HG02623 (cell line): ENCODE measurements around the gene GRAP2.
"Not testable (repeated sequence)": the region's sequence is repeated elsewhere in the genome, so short reads cannot be mapped to it uniquely, and the experiment has no call there.

ENCODE experiments used
- ATAC-seq: cut with Tn5 transposase; IDR thresholded peaks from one replicate; pipeline ENCODE4 v1.9.1; 2021; ENCODE audit warnings: moderate library complexity; ENCODE audit not compliant: unreplicated experiment

Gene GRAP2

DNA sequence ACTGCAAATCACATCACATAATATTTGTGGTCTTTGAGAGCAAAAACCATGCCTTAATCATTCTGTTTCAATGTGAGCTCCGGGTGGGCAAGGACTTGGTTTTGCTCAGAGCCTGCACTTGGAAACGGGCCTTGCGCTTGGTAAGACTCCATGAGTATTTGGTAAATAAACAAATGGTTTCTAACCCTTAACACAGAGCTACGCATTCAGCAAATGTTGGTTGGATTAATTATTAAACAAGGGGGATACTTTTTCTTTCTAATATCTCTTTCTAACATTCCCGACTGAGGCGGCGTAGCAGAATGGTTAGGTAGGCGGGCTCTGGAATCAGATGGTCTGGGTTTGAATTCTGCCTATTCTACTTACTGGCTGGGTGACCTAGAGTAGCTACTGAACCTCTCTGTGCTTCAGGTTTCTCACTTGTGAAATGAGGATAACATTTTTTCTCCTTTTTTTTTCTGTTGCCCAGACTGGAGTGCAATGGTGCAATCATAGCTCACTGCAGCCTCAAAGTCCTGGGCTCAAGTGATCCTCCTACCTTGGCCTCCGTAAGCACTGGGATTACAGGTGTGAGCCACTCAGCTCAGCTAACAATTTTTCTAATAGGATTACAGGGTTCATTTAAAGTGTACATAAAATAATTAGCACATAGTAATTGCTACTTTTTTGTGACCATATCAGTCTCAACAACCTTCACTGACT lies 90.4 kb downstream of the GRAP2 start:
- no peak for ATAC-seq

DNA sequence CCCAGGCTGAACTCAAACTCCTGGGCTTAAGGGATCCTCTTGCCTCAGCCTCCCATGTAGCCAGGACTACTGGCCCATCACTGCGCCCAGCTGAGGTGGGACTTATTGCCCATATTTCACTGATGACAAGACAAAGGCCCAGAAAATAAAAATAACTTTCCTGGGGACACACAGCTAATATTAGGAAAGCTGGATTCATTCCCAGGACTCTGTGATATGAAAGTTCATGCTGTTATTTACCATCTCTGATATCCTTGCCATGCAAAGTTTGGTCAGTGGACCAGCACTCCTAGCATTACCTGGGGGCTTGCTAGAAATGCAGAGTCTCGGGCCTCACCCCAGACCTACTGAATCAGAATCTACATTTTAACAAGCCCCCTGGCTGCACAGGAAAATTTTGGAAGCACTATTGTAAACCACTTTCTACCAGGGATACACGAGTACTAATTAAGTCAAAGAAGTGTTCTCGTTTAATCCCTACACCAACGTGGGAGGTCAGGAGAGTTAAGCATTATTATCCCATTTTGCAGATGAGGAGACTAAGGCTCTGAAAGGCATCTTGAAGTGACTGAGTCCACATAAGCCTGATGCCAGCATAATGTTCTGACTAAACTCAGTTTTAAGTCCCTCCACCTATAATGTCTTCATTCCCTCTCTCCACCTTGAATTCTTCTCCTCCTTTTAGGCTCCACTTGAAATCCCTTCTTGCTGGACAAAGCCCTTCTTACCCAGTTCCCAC lies 91.4 kb downstream of the GRAP2 start:
- ATAC-seq = no peak

DNA sequence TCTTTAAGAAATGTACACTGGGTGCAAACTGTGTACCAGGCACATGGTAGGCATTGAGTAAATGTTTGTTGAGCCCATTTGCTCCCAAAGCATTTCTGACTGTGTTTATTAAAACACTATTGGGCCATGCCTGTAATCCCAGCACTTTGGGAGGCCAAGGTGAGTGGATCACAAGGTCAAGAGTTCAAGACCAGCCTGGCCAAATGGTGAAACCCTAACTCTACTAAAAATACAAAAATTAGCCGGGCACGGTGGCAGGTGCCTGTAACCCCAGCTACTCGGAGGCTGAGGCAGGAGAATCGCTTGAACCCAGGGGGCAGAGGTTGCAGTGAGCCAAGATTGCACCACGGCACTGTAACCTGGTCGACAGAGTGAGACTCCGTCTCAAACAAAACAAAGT lies 92.0 kb downstream of the GRAP2 start:
- not testable (repeated sequence) for ATAC-seq

DNA sequence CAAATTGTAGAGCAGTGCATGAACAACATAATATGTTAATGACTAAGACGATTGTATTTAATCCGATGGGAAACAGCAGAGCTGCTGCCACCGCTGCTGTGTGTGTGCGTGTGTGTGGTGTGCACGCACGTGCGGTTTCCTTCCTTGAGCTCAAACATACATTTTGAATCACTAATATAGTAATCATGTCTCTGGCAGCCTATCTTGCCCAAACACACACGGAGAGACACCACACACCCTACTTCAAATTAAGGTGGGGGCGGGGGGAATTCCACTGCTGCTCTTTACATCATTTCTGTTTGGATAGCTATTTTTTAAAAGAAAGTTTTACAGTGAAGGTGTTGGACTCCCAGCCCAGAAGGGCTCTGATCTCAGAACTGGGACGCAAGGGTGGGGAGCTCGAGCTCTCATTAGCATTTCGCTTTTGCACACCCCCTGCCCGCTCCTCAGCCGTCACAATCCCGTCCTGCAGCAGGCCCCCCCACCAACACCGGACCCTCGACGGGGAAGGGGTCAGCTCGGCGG lies 93.2 kb downstream of the GRAP2 start:
- no peak for ATAC-seq

DNA sequence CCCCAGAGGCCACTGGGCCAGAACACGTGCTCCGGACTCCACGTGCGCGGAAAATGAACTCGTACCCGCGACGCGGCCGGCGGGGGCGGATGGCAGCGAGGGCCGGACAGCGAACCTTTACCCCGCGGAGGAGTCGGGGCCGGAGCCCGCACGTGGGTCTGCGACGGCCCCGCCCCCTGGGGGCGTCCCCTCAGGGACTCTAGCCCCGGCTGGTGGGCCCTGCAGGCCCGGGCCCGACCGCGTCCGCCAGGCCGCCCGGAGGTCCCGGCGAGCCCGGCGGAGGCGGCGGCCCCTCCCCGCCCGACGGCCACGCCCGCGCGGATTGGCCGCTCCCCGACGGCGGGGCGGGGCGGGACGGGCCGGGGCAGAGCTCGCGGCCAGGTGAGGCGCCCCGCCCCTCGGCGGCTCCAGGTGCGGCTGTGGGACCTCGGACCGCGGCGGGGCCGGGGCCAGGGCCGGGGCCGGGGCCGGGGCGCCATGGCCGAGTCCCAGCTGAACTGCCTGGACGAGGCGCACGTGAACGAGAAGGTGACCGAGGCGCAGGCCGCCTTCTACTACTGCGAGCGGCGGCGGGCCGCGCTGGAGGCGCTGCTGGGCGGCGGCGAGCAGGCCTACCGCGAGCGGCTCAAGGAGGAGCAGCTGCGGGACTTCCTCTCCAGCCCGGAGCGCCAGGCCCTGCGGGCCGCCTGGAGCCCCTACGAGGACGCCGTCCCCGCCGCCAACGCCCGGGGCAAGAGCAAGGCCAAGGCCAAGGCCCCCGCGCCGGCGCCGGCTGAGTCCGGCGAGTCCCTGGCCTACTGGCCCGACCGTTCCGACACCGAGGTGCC lies 93.9 kb downstream of the GRAP2 start, which contains the start of gene FAM83F:
FAM83F (plus strand) TSS at position 389 of the 827 bp plus-strand sequence; CDS start at position 478, 89 bp downstream.
- ATAC-seq = no peak

DNA sequence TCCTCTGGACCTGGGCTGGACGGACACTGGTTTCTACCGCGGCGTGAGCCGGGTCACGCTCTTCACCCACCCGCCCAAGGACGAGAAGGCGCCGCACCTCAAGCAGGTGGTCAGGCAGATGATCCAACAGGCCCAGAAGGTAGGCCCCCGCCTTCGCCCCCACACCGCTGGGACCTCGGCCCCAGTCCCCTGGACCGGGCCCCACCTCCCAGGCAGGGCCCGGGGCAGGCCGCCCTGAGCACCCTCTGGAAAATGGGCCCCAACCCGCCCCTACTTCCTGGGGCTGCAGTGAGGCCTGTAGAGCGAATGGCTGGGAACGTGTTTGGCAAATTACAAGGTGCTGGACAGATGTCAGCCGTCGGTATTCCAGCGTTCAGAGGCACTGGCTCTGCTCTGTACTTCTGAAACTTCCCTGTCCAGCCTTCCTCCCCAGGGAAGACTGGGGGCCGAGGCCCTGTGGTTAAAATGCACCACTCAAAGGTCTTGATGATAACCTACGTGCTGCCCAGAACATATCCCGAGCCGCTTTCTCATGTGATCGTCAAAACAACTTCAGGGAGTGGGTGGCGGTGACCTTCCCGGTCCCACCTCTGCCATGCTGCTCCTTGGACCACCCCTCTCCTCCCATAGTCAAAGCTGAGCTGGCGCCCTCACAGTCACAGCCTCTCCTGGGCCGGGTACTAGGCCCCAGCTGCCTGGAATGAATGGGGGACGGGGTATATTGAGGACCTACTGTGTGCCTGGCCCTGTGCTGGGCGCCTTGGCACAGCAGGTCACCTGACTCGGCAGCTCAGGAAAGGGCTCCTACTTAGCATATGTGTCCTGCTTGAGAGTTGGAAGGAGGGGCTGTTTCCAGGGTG lies 94.7 kb downstream of the GRAP2 start:
- no peak for ATAC-seq

DNA sequence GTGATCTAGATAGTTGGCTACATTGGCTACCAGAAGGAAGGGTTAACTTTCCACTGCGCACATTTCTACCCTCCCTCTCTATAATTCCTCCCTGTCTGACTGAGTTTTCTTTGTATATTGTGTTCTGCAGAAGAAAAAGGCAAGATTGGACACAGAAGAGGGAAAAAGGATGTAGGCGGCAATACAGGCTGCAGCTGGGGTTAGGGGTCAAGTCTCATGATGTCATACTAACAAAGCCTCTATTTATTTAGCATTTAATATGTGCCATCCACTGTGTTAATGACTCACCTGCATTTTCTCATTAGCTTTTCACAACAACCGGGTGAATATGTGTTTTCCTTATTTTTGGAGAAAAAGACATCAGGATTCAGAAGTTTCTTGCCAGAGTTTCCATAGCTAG lies 95.8 kb downstream of the GRAP2 start:
- ATAC-seq = no peak

DNA sequence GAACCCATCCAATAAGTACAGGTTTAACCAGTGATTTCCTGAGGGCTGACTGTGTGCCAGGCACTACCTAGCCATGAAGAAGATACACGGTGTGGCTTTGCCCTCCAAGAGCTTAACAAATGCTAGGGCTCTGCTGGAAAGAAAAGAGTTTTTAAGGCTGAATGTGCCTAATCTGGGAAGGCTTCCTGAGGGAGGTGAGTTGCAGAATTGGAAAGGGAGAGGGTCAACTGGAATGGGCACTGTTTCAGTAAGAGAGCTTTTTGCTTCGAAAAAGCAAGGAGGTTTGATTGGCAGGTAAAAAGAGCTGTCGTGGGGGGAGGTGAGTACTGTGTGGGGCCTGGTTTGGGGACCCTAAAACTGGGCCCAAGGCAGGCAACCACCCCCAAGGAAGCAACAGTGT lies 96.5 kb downstream of the GRAP2 start:
- no peak for ATAC-seq

DNA sequence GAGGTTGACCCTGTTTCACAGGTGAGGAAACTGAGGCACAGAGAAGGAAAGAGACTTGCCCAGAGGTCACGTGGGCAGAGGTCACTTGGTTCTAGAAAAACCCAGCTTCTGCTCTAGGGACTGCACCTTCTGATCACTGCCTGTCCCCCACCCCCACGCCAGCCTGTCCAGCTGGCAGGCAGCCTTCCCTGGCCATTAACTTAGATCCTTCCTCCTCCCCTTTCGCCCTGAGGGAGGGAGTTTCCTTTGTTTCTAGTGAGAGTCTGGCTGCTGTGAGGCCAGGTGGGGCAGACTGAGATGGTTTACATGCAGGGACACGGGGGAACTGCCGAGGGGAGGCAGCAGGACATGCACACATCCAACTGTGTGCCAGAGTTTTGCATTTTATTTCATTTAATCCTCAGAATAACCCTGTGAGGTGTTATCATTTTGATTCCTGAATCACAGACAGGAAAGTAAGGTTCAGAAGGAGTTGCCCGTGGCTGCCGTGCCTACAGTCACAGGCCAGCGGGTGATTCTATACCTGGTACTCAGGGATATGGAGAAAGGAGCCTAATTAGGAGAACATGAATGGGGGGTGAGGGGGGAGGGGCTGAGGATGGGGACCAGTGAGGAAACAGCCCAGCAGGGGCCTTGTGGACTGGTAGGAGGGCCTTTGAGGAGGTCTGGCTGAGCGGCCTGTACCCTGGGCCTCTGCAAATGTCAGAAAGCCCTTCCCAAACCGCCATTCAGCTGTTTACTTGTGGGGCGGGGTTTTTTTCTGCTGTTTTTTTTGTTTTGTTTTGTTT lies 97.2 kb downstream of the GRAP2 start:
- ATAC-seq = no peak

DNA sequence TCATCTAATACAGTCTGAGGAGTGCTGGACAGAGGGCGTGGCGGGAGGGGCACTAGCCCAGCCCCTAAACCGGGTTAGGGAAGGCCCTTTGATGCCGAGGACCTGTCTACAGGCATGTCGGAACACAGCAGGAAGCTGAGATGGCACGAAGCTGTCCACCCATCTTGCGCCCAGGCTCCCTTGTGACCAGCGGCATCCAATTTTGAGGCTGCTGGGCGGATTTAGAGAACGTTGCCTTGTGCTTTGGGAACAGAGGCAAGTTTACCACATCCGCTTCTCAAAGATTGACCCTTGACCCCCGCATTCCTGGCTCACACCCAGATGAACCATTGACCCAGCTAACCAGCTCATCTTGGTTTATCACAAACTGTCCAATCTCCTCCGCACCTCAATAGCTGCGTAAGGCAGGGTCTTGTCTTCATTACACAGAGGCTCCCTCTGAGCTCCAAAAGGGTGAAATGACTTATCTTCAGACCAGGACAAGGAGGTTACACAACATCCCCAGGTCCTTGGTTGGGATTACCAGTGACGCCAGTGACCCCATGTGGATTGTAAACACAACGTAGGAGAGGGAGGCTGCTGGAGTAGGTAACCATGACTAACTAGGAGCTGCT lies 98.4 kb downstream of the GRAP2 start:
- ATAC-seq = no peak

DNA sequence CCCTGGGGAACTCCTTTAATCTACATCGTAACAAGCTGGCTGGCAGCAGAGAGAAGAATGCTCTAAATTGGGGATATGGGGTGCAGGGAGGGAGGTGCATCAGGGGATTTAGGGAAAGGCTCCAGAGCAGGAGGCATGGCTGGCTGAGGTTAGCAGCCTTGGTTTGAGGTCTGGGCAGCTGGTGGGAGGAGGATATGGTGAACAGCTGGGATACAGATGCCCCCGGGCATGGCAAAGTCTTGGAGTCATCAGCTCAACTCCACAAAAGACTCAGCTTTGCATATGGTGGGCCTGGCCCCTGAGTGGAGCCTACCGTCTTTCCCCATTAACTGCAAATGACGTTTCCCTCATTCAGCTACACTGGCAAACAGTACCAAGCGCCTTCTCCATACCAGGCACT lies 99.3 kb downstream of the GRAP2 start:
- no peak for ATAC-seq

DNA sequence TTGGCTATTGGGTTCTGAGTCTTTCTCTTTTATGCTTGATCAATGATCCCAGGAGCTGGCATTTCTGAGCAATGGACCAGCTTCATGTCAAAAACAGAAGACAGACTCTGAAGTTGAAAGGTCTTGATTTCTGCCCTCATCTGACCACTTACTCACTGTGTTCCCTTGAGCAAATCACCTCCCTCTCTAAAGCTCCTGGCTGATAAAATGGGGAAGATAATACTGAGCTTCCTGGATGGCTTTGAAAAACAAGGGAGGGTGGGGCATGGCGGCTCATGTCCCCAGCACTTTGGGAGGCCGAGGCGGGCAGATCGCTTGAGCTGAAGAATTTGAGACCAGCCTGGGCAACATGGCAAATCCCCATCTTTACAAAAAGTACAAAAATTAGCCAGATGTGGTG lies 100.2 kb downstream of the GRAP2 start:
- no peak for ATAC-seq

DNA sequence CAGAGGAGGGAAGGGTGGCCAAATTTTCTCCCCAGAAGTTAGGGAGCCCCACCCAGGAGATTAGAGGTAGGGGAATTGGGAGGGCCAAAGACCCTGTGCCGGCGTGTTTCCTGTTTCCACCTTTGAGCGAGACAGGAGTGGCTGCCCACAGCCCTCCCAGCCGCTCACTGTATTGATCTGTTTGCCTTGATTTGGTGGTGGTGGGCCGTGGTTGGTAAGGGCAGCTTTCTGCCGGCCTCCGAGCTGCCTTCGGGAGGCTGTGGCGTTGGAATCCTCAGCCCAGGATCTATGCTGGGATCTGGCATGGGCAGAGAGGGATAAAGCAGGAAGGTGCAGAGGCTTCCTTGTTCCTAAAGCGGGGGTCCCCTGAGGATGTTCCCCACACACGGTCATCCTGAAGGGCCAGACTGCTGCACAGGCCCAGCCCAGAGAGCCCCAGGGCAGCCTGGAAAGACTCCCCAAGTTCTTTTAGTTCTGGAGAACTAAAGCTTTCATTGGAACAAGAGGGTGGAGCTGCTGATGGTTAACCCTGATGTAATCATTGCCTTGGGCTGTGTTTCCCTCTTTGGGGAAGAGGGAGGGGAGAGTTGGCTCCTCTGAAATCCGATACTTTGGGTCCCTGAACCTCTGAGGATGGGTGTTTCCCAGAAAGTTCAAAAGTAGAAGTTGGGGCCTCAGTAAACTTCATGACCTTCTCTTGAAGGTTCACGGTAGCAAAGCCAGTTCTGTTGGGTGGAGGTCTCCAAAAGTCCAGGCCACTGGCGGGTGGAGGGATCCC lies 101.1 kb downstream of the GRAP2 start:
- no peak for ATAC-seq

DNA sequence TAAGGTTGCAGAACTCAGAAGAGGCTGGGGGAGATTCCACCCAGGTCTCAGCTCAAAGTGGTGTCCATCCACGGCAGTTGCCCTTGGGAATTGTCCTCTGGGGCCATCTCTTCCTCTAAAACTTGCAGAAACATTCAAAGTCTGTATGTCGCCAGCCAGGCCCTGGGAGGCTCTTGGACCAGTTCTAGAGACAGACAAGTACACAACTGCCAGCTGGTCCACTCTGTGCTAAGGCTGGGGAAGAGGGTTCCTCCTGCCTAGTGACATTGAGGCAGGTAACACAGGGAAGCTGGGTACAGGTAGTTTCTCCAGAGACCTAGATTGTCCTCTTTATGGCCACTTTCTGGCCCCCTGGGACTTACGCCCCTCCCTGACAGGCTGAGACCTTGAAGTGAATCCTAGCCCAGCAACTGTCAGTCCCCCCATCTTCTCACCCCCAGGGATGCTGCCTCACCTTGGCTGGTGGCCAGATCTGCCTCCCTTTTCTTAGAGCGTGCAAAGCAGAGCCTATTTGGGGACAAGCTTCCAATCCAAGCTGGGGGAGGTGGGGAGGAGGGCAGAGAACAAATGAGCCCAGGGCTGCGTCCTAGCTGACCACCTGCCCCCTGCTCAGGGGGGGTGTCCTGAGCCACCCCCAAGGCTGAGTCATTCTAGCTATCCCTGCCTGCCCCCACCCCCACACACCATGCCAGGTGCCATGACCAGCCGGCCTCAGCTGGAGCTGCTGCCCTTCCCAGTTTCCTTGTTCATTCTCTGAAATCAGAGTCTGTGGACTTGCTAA lies 102.2 kb downstream of the GRAP2 start:
- ATAC-seq = no peak

DNA sequence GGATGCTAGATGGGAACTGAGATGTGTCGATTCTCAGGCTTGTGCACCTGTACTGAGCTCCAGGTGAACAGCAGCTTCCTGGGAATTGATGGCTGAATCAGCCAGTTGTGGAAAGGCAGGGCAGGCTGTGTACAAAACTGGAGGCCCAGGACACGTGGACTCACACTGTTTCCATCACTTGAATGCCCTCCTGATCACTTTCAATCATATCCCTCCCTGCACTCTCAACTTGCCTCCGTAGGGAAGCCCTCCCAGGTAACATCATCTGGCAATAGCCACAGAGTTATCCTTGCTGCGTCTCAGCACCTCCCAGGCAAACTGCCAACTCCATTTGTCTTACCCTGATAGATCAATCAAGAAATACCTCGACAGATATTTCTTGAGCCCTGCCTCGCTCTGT lies 104.0 kb downstream of the GRAP2 start:
- no peak for ATAC-seq

DNA sequence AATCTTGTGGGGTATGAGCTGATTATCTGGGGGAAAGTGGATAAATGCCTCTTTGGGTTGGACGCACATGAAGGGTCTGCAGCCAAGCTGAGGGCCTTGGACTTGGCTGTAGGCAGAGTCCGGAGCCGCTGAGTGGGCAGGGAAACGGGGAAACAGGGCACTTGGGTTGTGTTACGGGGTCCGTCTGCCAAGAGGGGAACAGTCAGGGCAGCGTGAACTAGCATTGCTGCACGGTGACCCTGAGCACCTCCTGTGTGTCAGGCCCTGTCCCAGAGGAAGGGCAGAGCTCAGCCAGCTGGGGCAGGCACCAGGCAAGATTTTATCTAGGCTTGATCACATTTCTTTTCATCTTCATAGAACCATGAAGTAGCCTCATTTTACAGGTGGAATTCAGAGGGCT lies 105.8 kb downstream of the GRAP2 start:
- no peak for ATAC-seq

DNA sequence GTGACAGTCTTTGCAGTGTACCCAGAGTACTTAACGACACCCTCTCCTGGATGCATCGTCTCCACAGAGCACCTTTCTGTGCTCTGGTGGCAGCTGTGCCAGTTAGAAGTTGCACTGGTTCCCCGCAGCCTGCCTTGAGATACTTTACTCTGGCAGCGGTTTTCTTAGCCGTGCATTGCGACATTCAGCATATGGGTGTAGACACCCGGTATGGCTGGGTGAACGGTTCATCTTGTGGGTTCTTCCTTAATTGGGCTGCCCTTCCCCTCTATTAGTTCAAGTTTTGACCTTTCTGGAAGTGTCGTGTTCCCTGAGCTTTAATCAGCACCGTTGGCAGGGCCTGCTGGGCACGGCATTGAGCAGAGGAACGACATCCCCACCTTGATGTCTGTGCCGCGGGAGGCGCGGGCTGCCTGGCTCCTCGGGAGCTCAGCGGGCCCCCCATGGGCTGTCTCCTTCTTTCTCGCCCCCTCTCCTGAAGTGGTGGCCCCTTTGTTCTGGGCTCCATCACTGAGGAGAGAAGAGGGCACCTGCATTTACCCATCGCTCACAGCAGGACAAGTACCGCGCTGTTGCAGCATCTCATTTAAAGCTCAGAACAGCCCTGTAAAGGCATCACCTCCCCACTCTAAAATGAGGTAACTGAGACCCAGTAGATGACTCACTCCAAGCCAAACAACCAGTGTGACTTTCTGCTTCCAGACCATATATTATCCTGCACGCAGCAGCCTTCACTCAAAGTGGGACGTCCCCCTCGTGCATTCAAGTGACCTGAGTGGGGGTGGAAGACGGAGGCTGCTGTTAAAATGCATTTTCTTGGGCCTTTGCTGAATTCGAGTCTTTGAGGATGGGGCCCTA lies 107.2 kb downstream of the GRAP2 start:
- no peak for ATAC-seq
